ENCODE measurements around the gene ENOPH1. TPM values are rescaled to one million over a fixed set of nuclear protein-coding genes. Genes with fewer than 3 reads are reported as not detected.

The ENOPH1 gene
- total and polyA plus RNA-seq, 9 of the 15 experiments (the other 6 are each of a cell fraction or from before 2014, with no cell fraction given), result 29.8 to 71.4 (median 48.9) TPM

DNA sequence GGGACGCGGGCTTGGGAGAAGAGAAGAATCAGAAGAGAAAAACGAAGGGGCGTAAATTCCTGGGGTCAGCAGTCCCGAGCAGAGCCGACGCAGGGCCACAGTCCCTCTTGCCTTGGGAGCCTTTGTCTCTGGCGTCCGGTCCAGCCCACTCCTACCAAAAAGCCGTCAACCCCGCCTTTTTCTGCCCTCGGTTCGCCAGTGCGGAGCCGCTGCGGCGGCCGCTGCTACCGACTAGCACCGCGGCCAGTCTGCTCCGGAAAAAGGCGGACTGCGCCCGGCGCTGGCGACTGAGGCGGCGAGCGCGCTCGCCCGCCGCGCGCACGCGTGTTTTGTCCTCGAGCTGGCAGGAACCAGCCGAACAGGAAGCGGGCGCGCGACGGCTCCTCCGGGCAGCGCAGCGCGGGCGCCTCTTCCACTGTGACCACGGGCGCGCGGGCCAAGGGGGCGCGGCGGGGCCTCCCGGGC, 630 bp upstream of the ENOPH1 start (continued):
- TF ChIP-seq KAT7 (CRISPR knock-in tag; IDR thresholded peaks at IDR 0.05; ENCODE audit: borderline replicate concordance) (no peak; the same call in 1 of the 2 replicates), ZNF507 (tag; conservative IDR thresholded peaks at IDR 0.05) (no peak), POLR3A (IDR thresholded peaks at IDR 0.05; ENCODE audit: borderline replicate concordance, extremely low read depth, insufficient read depth, insufficient read length) (no peak), ZNF175 (CRISPR knock-in tag; IDR thresholded peaks at IDR 0.05; ENCODE audit: low read depth) (no peak), ZNF584 (CRISPR knock-in tag; IDR thresholded peaks at IDR 0.05; ENCODE audit: low read depth) (no peak), KDM1A (IDR thresholded peaks at IDR 0.05) (no peak), PRMT5 (CRISPR knock-in tag; IDR thresholded peaks at IDR 0.05) (no peak), ZNF133 (CRISPR knock-in tag; IDR thresholded peaks at IDR 0.05) (no peak), ZNF23 (CRISPR knock-in tag; IDR thresholded peaks at IDR 0.05) (no peak), PTTG1 (tag; IDR thresholded peaks at IDR 0.05; ENCODE audit: low read depth) (no peak), ZNF75A (CRISPR knock-in tag; IDR thresholded peaks at IDR 0.05) (no peak), NCOA6 (IDR thresholded peaks at IDR 0.05) (no peak), FOXJ2 (tag; IDR thresholded peaks at IDR 0.05) (no peak), SOX6 (IDR thresholded peaks at IDR 0.05) (no peak), XRCC5 (IDR thresholded peaks at IDR 0.05; ENCODE audit: low read depth, low read length) (no peak), ZFP30 (CRISPR knock-in tag; IDR thresholded peaks at IDR 0.05; ENCODE audit: borderline replicate concordance) (no peak)
- TF ChIP-seq, protein P1, sequence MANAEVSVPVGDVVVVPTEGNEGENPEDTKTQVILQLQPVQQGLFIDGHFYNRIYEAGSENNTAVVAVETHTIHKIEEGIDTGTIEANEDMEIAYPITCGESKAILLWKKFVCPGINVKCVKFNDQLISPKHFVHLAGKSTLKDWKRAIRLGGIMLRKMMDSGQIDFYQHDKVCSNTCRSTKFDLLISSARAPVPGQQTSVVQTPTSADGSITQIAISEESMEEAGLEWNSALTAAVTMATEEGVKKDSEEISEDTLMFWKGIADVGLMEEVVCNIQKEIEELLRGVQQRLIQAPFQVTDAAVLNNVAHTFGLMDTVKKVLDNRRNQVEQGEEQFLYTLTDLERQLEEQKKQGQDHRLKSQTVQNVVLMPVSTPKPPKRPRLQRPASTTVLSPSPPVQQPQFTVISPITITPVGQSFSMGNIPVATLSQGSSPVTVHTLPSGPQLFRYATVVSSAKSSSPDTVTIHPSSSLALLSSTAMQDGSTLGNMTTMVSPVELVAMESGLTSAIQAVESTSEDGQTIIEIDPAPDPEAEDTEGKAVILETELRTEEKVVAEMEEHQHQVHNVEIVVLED (CRISPR knock-in tag; IDR thresholded peaks at IDR 0.05), result no peak
- TF ChIP-seq, protein P2, sequence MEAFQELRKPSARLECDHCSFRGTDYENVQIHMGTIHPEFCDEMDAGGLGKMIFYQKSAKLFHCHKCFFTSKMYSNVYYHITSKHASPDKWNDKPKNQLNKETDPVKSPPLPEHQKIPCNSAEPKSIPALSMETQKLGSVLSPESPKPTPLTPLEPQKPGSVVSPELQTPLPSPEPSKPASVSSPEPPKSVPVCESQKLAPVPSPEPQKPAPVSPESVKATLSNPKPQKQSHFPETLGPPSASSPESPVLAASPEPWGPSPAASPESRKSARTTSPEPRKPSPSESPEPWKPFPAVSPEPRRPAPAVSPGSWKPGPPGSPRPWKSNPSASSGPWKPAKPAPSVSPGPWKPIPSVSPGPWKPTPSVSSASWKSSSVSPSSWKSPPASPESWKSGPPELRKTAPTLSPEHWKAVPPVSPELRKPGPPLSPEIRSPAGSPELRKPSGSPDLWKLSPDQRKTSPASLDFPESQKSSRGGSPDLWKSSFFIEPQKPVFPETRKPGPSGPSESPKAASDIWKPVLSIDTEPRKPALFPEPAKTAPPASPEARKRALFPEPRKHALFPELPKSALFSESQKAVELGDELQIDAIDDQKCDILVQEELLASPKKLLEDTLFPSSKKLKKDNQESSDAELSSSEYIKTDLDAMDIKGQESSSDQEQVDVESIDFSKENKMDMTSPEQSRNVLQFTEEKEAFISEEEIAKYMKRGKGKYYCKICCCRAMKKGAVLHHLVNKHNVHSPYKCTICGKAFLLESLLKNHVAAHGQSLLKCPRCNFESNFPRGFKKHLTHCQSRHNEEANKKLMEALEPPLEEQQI (IDR thresholded peaks at IDR 0.05), result no peak
- TF ChIP-seq, protein P3, sequence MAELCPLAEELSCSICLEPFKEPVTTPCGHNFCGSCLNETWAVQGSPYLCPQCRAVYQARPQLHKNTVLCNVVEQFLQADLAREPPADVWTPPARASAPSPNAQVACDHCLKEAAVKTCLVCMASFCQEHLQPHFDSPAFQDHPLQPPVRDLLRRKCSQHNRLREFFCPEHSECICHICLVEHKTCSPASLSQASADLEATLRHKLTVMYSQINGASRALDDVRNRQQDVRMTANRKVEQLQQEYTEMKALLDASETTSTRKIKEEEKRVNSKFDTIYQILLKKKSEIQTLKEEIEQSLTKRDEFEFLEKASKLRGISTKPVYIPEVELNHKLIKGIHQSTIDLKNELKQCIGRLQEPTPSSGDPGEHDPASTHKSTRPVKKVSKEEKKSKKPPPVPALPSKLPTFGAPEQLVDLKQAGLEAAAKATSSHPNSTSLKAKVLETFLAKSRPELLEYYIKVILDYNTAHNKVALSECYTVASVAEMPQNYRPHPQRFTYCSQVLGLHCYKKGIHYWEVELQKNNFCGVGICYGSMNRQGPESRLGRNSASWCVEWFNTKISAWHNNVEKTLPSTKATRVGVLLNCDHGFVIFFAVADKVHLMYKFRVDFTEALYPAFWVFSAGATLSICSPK (IDR thresholded peaks at IDR 0.05; ENCODE audit: borderline replicate concordance), result no peak
- TF ChIP-seq, protein P4, sequence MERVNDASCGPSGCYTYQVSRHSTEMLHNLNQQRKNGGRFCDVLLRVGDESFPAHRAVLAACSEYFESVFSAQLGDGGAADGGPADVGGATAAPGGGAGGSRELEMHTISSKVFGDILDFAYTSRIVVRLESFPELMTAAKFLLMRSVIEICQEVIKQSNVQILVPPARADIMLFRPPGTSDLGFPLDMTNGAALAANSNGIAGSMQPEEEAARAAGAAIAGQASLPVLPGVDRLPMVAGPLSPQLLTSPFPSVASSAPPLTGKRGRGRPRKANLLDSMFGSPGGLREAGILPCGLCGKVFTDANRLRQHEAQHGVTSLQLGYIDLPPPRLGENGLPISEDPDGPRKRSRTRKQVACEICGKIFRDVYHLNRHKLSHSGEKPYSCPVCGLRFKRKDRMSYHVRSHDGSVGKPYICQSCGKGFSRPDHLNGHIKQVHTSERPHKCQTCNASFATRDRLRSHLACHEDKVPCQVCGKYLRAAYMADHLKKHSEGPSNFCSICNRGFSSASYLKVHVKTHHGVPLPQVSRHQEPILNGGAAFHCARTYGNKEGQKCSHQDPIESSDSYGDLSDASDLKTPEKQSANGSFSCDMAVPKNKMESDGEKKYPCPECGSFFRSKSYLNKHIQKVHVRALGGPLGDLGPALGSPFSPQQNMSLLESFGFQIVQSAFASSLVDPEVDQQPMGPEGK (CRISPR knock-in tag; IDR thresholded peaks at IDR 0.05; ENCODE audit: borderline replicate concordance), result 0 out of 2 replicates have a peak, but pooled peaks have one; percentile 34
- TF ChIP-seq, protein P5, sequence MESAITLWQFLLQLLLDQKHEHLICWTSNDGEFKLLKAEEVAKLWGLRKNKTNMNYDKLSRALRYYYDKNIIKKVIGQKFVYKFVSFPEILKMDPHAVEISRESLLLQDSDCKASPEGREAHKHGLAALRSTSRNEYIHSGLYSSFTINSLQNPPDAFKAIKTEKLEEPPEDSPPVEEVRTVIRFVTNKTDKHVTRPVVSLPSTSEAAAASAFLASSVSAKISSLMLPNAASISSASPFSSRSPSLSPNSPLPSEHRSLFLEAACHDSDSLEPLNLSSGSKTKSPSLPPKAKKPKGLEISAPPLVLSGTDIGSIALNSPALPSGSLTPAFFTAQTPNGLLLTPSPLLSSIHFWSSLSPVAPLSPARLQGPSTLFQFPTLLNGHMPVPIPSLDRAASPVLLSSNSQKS (CRISPR knock-in tag; IDR thresholded peaks at IDR 0.05), result no peak
